OCI-LY7 (cell line): ENCODE measurements around the gene LRRC47. TPM values are rescaled to one million over a fixed set of nuclear protein-coding genes. Genes with fewer than 3 reads are reported as not detected.

Experiments
- BruUV-seq: library from RNA; stranded (reverse); fragments of 400-500 nt; replicated peaks from 2 replicates; lab custom pipeline; 2021; lab: Mats Ljungman, UMichigan
- CTCF ChIA-PET: fragments of 300-600 bp; sonication (Branson Sonifier 250); formaldehyde crosslinking; loops from one replicate; lab custom pipeline; 2022; ENCODE audit warnings: antibody characterized with exemption; ENCODE audit not compliant: unreplicated experiment; lab: Charles Lee
- POLR2A ChIA-PET: fragments of 300-600 bp; sonication (Branson Sonifier 250); formaldehyde crosslinking; loops from one replicate; lab custom pipeline; 2022; ENCODE audit warnings: antibody characterized with exemption; lab: Charles Lee
- DNase-seq: peaks from one replicate; pipeline ENCODE4 v3.0.0-alpha.2; 2015; ENCODE audit warnings: low spot score
- H2AFZ ChIP-seq: fragments of 200-600 bp; sonication (generic), shearing (Covaris generic); 2 replicates; pipeline ENCODE4 v1.6.1; 2014; ENCODE audit warnings: mild to moderate bottlenecking, antibody characterized with exemption, low read length, moderate library complexity
- H3K27ac ChIP-seq: fragments of 200-600 bp; sonication (generic); 2 replicates; pipeline ENCODE4 v1.5.1; 2014; ENCODE audit warnings: mixed run types, low read depth, mild to moderate bottlenecking, moderate library complexity, low read length, inconsistent platforms; ENCODE audit not compliant: poor library complexity, severe bottlenecking
- H3K36me3 ChIP-seq: fragments of 200-600 bp; sonication (generic); 2 replicates; pipeline ENCODE4 v1.6.1; 2014; ENCODE audit warnings: mild to moderate bottlenecking, antibody characterized with exemption, low read length, moderate library complexity, mixed read lengths; ENCODE audit not compliant: insufficient read depth
- H3K4me1 ChIP-seq: fragments of 200-600 bp; sonication (generic); 2 replicates; pipeline ENCODE4 v1.5.1; 2014; ENCODE audit warnings: mild to moderate bottlenecking, low read length; ENCODE audit not compliant: insufficient read depth, poor library complexity, severe bottlenecking
- H3K4me2 ChIP-seq: fragments of 200-600 bp; sonication (generic); 2 replicates; pipeline ENCODE4 v1.6.1; 2014; ENCODE audit warnings: mild to moderate bottlenecking, low read length
- H3K4me3 ChIP-seq: fragments of 200-600 bp; sonication (generic); 2 replicates; pipeline ENCODE4 v1.5.1; 2014; ENCODE audit warnings: mild to moderate bottlenecking, low read depth, low read length; ENCODE audit not compliant: poor library complexity, severe bottlenecking
- H3K79me2 ChIP-seq: fragments of 200-600 bp; sonication (generic); 2 replicates; pipeline ENCODE4 v1.6.1; 2016; ENCODE audit warnings: low read depth, mild to moderate bottlenecking, low read length, moderate library complexity, mixed read lengths; ENCODE audit not compliant: insufficient read depth
- H3K9me2 ChIP-seq: fragments of 200-600 bp; sonication (generic); 2 replicates; pipeline ENCODE4 v1.6.1; 2016; ENCODE audit warnings: mild to moderate bottlenecking, low read length, mixed read lengths; ENCODE audit not compliant: insufficient read depth
- H3K9me3 ChIP-seq: fragments of 200-600 bp; sonication (generic); 2 replicates; pipeline ENCODE4 v1.6.1; 2014; ENCODE audit warnings: mild to moderate bottlenecking, mixed run types, low read length, mixed read lengths
- H4K20me1 ChIP-seq: fragments of 200-600 bp; sonication (generic); 2 replicates; pipeline ENCODE4 v1.6.1; 2014; ENCODE audit warnings: mild to moderate bottlenecking, antibody characterized with exemption, low read length, moderate library complexity, mixed read lengths; ENCODE audit not compliant: insufficient read depth
- CTCF ChIP-seq: fragments of 200-600 bp; sonication (generic); conservative IDR thresholded peaks from 2 replicates; pipeline ENCODE4 v1.5.1; 2014; ENCODE audit warnings: mild to moderate bottlenecking, antibody characterized with exemption, low read length, moderate library complexity, mixed read lengths
- EZH2phosphoT487 ChIP-seq: fragments of 200-600 bp; sonication (generic); IDR thresholded peaks from 2 replicates; pipeline ENCODE4 v1.6.1; 2018; ENCODE audit warnings: low read depth, borderline replicate concordance, mild to moderate bottlenecking, mixed run types, antibody characterized with exemption, low read length, moderate library complexity, mixed read lengths
- intact Hi-C: fragments of 100-400 bp; cut with micrococcal nuclease; formaldehyde crosslinking; loops from one replicate; pipeline ENCODE4 v1.10.0; 2022; ENCODE audit not compliant: unreplicated experiment
- total RNA-seq, 2 experiments: library from RNA; depleted of rRNA in 1 of 2; stranded (reverse); fragments of >200 nt in 1 of 2; shearing (Covaris generic) in 1 of 2; gene quantifications; 2 replicates each; pipeline ENCODE4 v1.2.3, GENCODE V29; 2014 to 2022

Gene LRRC47
- total RNA-seq, 2 experiments from 2014 or later, result 36.4 to 49.1 TPM

GRCh38 chr1:3773572-3774275 lies 22.6 kb downstream of the LRRC47 start:
- H4K20me1 ChIP-seq, result no peaks in the 10 kb centered on the region
- DNase-seq, result no peak
- no peak overlapping the region for H2AFZ ChIP-seq
- ChIA-PET POLR2A (interaction anchor here (1.4 kb wide), 1 partner anchor 130 kb away, joined by 3 read pairs; no protein-coding TSS in a partner anchor), CTCF (interaction anchor here (0.6 kb wide), 1 partner anchor 48 kb away, joined by 4 read pairs; no protein-coding TSS in a partner anchor)
- H3K36me3 ChIP-seq, result peaks cover 3% of the 10 kb centered on the region; the same call in 1 of the 2 replicates
- intact Hi-C loops, result loop anchor here (5.0 kb wide), 1 partner anchor 129 kb away; the partner anchor contains the start of gene C1orf174
- H3K4me3 ChIP-seq, result no peak overlapping the region
- TF ChIP-seq CTCF (no peak), EZH2phosphoT487 (no peak)
- H3K79me2 ChIP-seq, result no peaks in the 10 kb centered on the region
- H3K4me1 ChIP-seq, result peaks cover 22% of the 10 kb centered on the region
- H3K4me2 ChIP-seq, result peak overlapping the region; percentile 81; the same call in 1 of the 2 replicates
- no peak overlapping the region for H3K27ac ChIP-seq
- no peaks in the 10 kb centered on the region for H3K9me2 ChIP-seq
- BruUV-seq, result no TSS peak
- H3K9me3 ChIP-seq, result no peaks in the 10 kb centered on the region

GRCh38 chr1:3772715-3773571 lies 23.4 kb downstream of the LRRC47 start, which contains the start of gene SMIM1:
TSS of gene SMIM1 (plus strand) at chr1:3772749. CDS start at chr1:3775374, 2,625 bp downstream.
- H3K27ac ChIP-seq, result no peak within 1 kb of the TSS
- H4K20me1 ChIP-seq, result no peaks in the 10 kb centered on the region
- no peaks in the 10 kb centered on the region for H3K9me2 ChIP-seq
- H2AFZ ChIP-seq, result peak within 1 kb of the TSS; percentile 79; the same call in 1 of the 2 replicates
- peak within 1 kb of the TSS; percentile 95 for H3K4me2 ChIP-seq
- no peaks in the 10 kb centered on the region for H3K9me3 ChIP-seq
- no peak for TF ChIP-seq EZH2phosphoT487
- no peak for TF ChIP-seq CTCF
- ChIA-PET POLR2A (interaction anchor here (1.4 kb wide), 1 partner anchor 131 kb away, joined by 3 read pairs; no protein-coding TSS in a partner anchor), CTCF (interaction anchor here (0.6 kb wide), 1 partner anchor 48 kb away, joined by 4 read pairs; no protein-coding TSS in a partner anchor)
- no peaks in the 10 kb centered on the region for H3K36me3 ChIP-seq
- H3K4me3 ChIP-seq, result peak within 1 kb of the TSS; percentile 72
- no TSS peak for BruUV-seq
- no peaks in the 10 kb centered on the region for H3K79me2 ChIP-seq
- intact Hi-C loops, result loop anchor here (5.0 kb wide), 1 partner anchor 129 kb away; the partner anchor contains the start of gene C1orf174
- peaks cover 22% of the 10 kb centered on the region for H3K4me1 ChIP-seq
- DNase-seq, result no peak
